AG09319 (cell line): ENCODE results near the gene KSR1.

Experiments used
- DNase-seq: peaks from one replicate; pipeline ENCODE4 v3.0.0-alpha.2; 2010; ENCODE audit warnings: low read depth; ENCODE audit errors: extremely low read depth
- TF ChIP-seq, protein P1 (sequence below): IDR thresholded peaks from 2 replicates; pipeline ENCODE4 v1.5.1; 2011; ENCODE audit warnings: low read depth, mild to moderate bottlenecking, inconsistent platforms, low read length, moderate library complexity

Gene KSR1

DNA sequence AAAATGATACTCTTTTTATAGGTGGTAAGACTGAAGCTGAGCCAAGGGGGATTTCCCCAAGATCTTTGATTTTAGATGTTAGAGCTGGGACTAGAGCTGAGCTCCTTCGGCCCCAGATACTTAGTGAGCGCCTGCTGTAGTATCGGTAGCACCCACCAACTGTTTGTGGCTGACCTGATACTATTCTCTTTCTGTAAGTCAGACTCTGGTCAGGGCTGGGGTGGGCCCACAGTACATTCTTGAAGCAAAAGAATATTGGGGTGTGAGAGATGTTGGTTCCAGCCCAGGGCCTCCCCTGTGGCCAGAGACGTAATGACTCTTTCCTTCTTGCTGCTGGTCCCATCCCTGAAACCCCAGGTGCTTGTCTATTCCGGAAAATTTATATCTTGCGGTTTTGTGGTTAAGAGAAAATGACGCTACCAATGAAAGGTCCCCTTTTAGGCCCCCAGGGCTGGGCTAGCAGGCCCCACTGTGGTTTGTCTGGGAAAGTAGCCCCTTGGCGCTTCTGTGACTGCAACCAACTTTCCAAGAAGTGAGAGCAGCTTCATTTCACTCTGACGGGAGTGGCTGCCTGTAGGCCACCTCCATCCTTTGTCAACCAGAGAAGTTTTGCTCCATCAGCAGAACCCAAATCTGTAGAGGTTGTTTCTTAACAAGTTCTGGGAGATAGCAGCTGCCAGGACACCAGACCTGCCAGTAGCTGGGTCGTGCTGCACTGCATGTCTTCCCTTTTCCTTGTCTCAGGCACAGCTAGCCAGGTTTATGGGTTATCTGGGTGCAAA lies 88.3 kb downstream of the KSR1 start:
- TF ChIP-seq, protein P1, sequence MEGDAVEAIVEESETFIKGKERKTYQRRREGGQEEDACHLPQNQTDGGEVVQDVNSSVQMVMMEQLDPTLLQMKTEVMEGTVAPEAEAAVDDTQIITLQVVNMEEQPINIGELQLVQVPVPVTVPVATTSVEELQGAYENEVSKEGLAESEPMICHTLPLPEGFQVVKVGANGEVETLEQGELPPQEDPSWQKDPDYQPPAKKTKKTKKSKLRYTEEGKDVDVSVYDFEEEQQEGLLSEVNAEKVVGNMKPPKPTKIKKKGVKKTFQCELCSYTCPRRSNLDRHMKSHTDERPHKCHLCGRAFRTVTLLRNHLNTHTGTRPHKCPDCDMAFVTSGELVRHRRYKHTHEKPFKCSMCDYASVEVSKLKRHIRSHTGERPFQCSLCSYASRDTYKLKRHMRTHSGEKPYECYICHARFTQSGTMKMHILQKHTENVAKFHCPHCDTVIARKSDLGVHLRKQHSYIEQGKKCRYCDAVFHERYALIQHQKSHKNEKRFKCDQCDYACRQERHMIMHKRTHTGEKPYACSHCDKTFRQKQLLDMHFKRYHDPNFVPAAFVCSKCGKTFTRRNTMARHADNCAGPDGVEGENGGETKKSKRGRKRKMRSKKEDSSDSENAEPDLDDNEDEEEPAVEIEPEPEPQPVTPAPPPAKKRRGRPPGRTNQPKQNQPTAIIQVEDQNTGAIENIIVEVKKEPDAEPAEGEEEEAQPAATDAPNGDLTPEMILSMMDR: no peak
- DNase-seq: no peak

DNA sequence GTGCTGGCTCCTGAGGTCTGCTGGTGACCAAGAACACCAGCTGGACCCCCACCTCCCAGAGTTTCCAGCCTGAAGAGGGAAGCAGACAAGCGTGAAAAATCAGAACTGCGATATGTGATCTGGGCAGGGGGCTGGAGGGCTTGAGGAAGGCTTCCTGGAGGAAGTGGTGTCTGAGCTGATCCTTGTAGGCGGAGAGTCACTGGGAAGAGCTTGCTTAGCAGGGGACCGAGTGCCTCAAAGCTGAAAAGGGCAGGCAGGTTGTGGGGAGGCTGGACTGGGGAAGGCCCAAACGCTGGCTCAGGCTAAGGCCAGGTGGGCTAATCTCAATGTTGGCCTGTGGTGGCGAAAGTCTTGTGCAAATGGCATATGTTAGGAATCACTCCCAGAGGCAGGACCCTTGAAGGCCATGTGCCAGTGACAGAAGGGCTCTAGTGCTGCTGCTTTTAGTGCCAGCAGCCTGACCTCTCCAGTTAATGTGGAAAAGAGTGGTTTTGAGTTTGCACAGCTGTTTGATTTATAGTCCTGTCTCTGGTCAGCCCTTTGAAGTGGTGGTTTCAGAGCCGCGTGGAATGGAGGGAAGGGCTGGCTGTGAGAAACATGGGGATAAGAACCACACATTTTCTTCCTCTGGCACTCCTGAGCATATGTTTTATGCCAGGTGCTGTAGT lies 89.4 kb downstream of the KSR1 start:
- DNase-seq: no peak
- TF ChIP-seq, protein P1: no peak

DNA sequence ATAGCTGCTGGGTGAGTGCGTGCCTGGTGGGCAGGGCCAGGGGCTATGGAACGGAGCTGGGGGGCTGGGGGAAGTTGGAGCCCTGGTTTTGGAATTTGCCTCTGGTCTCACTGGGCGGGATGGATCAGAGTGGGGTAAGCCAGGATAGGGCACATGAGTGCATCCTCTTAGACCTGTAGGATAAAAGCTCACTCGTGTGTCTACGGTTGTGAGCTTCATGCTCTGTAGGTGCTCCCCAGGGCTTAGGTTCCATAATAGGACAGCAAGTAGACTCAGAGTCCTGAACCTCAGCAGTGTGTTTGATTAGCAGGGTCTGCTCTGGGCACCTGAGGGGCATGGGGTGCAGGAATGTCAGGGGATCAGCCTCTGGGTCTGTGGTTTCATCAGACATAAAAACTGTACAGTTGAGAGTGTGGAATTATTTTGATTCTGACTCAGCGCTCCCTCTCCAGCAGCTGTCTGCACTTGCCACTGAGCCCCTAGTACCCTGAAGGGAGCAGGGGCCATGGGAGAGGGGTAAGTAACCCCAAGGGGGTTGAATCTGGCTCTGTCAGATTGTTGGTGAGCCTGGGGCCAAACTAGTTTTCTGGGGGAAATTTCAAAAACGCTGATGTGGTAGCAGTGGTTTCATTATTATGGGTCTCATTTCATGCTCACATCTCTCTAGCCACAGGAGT lies 90.5 kb downstream of the KSR1 start:
- TF ChIP-seq, protein P1: no peak
- DNase-seq: no peak

DNA sequence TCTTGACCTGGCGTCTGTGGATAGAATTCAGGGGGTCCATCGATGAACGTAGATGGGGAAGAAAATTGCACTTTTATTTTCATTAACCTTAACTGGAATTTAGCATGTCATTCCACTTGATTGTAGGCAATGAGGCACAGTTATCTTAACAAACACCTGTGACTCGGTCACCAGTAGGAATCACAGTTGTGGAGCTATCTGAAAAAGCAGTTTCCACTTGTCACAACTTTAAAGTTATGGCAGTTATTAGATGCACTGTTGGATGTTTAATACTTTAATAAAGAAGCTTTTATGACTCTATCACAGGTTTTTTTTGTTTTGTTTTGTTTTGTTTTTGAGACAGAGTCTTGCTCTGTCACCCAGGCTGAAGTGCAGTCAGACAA lies 91.0 kb downstream of the KSR1 start:
- TF ChIP-seq, protein P1: no peak
- DNase-seq: no peak

DNA sequence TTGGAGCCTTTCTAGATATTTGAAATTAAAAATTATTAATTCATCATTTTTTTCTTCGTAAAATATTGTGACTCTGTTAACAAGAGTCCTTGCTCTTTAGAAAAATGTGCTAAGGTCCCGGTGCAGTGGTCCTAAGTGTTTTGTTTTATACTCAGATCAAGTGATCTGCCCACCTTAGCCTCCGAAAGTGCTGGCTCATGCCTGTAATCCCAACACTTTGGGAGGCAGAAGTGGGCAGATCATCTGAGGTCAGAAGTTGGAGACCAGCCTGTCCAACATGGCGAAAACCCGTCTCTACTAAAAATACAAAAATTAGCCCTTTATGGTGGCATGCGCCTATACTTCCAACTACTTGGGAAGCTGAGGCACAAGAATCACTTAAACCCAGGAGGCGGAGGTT lies 92.1 kb downstream of the KSR1 start:
- TF ChIP-seq, protein P1: no peak
- DNase-seq: no peak

DNA sequence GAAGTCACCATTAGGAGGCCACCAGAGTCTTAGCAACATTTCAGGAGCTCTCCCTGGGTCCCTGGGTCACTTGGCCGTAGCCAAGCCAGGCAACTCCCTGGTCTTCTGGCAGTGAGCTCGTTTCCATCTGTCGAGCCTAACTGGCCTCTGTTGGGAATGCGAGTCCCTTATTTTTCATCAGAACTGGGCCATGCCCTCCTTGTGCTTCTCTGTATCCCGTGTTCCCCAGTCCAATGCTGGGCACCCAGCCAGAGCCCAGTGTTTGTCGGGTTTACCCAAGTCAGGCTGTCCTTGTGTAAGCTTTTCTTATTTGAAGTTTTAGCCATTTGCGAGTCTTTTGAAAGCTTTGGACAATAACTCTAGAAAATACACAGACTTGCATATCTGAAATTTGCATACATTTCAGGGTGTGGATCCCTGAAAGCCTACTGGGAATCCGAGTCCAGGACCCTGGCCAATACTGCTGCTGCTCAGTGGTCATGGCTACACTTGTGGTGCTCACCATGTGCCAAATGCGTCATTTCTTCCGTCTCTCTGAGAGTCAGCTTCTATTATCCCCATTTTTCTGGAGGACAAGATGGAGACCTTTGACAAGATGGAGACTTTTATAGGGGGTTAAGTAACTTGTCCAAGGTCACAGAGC lies 93.1 kb downstream of the KSR1 start:
- no peak for DNase-seq
- TF ChIP-seq, protein P1: no peak
